Activated CD4-positive, alpha-beta T cell treated with anti-CD3 and anti-CD28 coated beads, Interleukin-2, Interleukin-4, amounts not matched to agents 100 ng/mL and 50 ng/mL, durations not matched to agents 16 hours and 8 hours (primary cell): ENCODE data around the gene METTL13.
"Not testable (repeated sequence)": the region's sequence is repeated elsewhere in the genome, so short reads cannot be mapped to it uniquely, and the experiment has no call there.

ENCODE experiments used
- DNase-seq: peaks from one replicate; pipeline ENCODE4 v3.0.0-alpha.2; 2020; ENCODE audit warnings: low spot score

METTL13 gene

DNA sequence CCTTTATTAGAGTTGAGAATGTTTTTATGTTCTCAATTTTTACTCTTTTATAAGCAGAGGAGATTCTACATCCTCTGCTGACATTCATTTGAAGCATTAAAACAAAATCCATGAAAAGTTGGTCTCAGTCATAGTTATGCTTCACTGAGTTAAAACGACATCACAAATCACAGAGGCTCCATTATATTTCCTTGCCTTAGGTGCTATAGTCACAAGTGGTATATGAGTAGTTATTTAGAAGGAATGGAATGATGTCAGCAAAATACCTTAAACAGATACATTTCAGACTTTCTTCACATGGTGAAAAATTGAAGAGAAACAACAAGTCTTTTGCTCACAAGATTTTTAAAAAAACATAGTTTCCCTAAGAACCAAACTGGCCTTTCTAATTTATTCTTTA is 11.7 kb upstream of the METTL13 start:
- no peak for DNase-seq

GRCh38 chr1:171772312-171772711 is 9.1 kb upstream of the METTL13 start:
- DNase-seq, result no peak

GRCh38 chr1:171780583-171781175 is 781 bp upstream of the METTL13 start:
- DNase-seq, result no peak

GRCh38 chr1:171783816-171784530 is 2.5 kb downstream of the METTL13 start:
- no peak for DNase-seq

DNA sequence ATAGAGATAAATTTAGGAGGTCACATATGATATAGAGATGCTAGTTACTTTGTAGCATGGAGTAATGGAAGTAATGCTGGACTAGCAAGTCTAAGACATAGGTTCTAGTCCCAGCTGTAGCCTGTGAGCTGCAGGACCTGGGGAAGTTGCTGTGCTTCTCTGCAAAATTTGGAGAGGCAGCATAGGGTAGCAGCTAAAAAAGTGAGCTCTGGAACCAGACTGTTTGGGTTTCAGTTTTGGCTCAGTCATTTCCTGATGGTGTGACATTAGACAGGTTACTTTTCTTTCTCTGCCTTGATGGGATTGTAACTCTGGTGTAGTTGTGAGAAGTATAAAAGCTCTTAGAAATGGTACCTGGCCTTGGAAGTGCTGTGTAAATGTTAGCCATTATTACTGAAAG is 3.3 kb downstream of the METTL13 start:
- peak; percentile 65 for DNase-seq

DNA sequence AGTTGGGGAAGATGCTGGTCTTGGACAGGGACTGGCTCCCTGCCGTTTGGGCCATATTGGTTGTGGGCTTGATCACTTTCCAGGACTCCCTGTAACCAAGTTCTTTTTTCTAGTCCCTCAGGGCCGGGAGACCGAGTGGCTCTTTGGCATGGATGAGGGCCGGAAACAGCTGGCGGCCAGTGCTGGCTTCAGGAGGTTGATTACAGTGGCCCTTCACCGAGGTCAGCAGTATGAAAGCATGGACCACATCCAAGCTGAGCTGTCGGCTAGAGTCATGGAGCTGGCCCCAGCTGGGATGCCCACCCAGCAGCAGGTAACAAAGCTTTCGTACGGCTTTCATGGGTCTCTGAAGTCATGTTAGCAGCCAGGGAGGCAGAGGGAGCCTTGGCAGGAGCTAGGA is 4.3 kb downstream of the METTL13 start:
- DNase-seq, result no peak

DNA sequence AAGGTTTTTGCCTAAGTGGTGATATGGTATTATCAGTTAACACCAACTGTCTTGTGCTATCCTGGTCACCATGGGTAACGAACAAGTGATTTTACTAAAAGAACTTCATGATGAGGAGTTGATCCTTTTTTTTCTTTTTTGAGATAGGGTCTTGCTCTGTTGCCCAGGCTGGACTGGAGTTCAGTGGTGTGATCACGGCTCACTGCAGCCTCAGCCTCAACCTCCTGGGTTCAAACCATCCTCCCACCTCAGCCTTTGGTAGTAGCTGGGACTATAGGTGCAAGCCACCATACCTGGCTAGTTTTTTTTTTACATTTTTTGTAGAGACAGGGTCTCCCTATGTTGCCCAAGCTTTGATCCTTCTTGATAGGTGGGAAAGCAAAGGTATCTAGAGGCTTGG is 5.1 kb downstream of the METTL13 start:
- no peak for DNase-seq

DNA sequence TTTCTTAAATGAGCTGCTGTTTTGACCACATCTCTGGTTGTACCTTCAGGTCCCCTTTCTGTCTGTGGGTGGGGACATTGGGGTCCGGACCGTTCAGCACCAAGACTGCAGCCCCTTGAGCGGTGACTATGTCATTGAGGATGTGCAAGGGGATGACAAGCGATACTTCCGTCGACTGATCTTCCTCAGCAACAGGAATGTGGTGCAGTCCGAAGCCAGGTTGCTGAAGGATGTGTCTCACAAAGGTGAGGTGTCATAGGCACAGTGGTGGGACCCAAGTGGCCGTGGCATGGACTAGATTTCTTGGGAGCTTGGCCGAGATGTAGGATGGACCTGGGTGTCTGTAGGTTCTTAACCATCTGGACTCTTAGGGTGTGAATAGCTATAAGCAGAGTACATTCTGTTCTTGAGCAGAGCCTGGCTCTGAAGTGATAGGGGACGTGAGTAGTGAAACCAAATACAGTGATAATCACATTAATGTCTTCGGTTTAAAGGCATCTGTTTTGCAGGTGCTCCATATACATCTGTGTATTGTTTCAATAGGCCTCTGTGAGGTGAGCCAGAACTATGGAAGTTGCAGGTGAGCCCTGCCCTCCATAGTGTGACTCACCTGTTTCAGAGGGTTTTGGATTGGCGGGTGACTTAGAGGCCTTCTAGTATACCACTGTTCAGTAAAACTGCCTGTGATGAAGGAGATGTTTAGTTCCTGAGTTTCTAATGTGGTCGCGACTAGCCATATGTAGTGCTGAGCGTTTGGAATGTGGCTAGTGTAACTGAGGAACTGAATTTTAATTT is 6.4 kb downstream of the METTL13 start:
- no peak for DNase-seq

DNA sequence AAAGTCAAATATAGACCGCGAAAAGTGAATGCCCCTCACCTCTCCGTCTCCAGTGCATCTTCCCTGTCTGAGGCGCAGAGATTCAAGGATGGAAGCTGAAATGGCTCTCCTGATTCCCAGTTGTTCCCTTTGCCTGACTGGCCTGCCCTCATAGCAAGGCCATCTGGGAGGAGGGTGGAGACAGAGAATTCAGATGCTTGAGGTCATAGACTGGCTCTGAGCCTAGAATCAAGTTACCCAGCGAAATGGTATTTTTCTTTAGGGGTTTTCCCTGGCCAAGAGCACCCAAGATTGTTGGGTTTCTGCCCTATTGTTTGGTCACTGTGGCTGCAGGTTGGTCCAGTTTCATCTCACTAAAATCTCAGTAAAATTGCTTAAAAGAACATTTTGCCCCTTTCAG is 7.2 kb downstream of the METTL13 start:
- no peak for DNase-seq

DNA sequence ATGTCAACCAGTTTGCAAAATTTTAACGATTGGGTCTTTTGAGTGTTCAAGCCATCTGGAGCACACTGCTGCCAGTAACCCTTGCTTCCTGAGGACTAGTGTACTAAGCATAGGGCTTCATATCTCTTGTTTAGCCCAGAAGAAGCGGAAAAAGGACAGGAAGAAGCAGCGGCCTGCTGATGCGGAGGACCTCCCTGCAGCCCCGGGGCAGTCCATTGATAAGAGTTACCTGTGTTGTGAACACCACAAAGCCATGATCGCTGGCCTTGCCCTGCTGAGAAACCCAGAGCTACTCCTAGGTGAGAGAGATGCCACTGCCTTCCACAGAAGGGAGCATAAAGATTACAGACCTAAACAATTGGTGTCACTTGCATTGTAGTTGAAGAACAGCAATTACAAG is 8.9 kb downstream of the METTL13 start:
- no peak for DNase-seq

- no peak for DNase-seq
These were observed 11.4 kb downstream of the METTL13 start for GRCh38 chr1:171792656-171793369.

DNA sequence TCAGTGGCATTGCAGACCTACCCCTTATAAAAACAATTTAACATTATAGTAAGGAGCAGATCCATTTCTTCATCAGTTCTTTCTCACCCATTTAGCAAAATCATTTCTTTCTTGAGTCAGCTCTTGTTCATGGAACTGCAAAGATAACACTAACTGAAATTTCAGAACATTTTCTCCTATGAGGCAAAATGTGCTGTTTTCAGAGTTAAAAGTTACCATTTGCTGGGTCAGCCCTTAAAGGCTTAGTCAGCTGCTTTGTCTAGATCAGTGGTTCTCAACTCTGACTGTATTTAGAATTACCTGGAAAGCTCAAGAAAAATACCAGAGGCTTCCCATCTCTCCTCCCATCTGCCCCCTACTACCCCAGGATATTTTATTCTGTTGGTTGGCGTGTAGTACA is 12.2 kb downstream of the METTL13 start:
- DNase-seq, result no peak

DNA sequence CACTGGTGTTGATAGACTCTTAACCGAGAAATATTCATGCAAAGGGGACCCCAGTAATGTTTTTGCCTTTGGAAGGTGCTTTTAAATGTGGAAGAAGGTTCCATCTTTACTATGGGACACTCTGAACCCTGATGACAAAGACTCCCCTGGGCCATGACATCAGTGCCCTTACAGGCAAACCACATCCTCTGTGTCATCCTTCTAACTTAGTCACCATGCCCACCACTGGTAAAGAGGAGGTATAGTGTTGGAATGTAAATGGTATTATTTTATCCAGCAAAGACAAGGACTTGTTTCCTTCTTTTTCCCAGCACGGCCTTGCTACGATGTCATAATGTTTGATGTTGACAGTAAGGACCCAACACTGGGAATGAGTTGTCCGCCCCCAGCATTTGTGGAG is 12.6 kb downstream of the METTL13 start:
- DNase-seq, result peak; percentile 72

- DNase-seq, result no peak
These were observed 15.1 kb downstream of the METTL13 start for GRCh38 chr1:171796592-171796991.

DNA sequence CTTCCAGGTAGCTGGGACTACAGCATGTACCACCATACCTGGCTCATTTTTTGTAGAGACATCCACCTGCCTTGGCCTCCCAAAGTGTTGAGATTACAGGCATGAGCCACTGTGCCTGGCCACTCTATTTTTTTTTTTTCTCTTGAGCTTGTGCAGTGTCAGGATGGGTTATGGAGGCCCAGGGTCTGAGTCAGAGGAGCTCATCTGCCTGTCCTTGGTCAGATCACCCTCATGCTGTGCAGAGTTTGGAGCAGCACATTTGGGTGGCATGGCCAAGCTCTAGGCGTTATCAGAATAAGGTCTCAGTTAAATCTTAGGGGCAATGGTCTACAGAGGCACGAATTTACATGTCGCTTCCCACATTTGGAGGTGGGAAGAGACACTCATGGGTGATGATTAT is 16.9 kb downstream of the METTL13 start:
- no peak for DNase-seq

DNA sequence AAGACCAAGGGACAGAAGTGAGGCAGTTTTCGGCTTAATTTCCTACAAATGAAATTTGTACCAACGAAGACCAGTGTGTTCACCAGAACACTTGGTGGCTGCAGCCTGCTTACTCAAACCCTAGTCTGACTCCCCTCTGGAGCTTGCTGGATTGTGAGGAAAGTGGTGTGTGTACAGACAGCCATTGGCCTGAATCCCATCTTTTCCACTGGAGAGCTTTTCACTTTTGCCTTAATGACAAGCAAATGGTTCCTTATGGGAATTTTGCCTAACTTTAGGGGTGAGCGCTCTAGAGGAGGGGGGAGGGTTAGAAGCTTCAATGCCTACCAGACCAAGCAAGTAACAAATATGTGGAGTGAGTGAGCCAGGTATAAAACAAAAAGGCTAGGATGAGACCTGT is 17.3 kb downstream of the METTL13 start:
- DNase-seq, result no peak

GRCh38 chr1:171799166-171799565 is 17.7 kb downstream of the METTL13 start:
- DNase-seq, result no peak

GRCh38 chr1:171799698-171800097 is 18.2 kb downstream of the METTL13 start:
- DNase-seq, result not testable (repeated sequence)

DNA sequence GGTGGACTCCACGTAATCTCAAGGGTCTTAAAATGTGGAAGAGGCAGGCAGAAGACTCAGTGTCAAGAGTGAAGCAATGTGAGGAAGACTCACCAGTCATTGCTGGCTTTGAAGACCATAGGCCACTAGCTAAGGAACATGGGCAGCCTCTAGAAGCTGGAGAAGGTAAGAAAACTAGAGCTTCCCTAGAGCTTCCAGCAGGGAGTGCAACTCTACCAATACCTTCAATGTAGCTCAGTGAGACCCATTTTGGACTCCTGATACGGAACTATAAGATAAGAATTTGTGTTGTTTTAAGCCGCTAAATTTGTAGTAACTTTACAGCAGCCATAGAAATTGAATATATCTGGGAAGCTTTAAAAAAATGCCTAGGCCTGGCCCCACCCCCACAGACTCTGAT is 18.9 kb downstream of the METTL13 start:
- no peak for DNase-seq

GRCh38 chr1:171800851-171801250 is 19.4 kb downstream of the METTL13 start:
- DNase-seq, result no peak

DNA sequence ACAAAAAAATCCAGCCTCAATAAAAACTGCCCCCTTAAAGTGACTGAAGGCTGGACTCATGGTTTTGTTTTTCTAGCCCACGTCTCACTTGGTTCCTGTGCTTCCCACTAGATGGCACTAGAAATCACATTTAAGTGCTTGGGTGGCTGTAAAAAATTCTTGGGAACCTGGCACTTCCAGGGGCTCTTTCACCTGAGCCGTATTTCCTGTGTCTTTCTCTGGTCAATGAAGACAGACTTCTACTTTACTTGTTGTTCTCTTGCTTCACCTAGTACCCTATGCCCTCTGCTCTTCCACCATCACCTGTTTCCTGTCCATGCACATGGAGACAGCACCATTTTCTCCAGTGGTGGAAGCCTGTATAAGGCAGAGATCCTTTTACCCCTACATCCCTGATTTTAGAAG is 20.0 kb downstream of the METTL13 start:
- peak; percentile 40 for DNase-seq

GRCh38 chr1:171802207-171802606 is 20.7 kb downstream of the METTL13 start:
- no peak for DNase-seq

DNA sequence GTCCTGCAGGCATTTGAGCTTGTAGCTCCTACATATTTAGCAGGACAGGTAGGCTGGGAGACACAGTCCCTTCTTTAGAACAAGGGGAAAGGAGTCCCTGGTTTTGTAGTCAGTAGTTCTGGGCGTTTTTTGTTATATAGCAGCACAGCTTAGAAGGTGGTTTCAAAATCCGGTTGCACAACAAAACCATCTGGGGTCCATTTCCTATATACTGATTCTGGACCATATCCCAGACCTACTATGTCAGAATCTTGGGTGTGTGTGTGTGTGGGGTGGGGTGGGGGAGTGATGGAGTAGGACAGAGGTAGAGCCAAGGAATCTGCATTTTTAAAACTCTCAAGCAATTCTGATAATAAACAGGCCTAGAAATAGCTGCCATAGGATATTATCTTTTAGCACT is 21.6 kb downstream of the METTL13 start:
- DNase-seq, result no peak
